Stimulated activated CD8-positive, alpha-beta memory T cell treated with anti-CD3 and anti-CD28 coated beads, Interleukin-15, amount 100 ng/mL, for 4 hours (primary cell): ENCODE data around the gene HIF3A.
A peak's percentile ranks its signal among the peaks of the same experiment; 100 is the strongest.

Experiments
- DNase-seq, 2 donors: peaks; one replicate each; pipeline ENCODE4 v3.0.0-alpha.2; 2020; ENCODE audit warnings: low read depth in 2 of 2

HIF3A gene

DNA sequence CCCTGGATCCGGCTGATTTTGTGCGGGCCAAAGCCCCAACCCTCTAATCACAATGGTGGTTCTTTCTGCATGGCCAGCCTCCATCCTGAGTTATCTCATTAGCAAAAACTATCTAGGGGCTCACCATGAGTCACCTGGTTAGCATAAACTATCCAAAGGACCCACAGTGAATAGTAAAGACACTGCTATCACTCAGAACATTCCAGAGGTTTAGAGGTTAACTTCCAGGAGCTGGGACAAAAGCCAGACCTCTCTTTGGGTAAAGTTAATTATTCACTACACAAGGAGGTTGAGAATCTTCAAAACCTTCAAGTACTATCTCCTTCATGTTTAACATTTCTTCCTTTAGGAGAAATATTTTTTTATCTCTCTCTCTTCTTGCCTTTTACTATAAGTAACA, 31.2 kb downstream of the HIF3A start:
- DNase-seq, result no peak

DNA sequence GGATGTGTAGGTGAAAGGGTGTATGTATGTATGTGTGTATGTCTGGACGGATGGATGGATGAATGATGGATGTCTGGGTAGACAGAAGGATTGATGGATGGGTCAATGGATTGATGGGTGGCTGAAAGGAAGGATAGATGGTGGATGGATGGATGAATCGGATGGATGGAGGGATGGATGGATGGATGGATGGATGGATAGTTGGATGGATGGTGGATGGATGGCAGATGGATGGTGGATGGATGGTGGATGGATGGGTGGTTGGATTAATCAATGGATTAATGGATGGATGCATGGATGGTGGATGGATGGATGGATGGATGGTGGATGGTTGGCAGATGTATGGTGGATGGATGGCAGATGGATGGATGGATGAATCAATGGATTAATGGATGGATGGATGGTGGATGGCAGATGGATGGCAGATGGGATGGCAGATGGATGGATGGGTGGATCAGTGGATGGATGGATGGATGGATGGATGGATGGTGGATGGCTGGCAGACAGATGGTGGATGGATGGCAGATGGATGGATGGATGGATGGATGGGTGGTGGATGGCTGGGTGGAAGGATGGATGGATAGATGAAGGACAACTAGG, 33.6 kb downstream of the HIF3A start:
- DNase-seq, result no peak

DNA sequence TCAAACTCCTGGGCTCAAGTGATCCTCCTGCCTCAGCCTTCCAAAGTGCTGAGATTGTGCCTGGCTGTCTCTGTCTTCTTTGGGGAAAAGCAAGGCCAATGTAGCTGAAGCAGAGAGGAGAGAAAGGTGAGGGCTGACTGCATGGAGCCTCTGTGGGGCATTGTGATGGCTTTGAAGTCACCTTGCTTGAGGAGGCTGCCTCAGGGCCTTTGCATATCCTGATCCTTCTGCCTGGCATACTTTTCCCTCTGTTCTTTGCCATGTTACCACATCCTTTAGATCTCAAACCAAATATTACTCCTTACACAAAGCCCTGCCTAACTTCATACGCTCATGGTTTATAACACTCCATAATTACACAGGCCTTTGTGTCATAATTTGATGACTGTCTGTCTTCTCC, 40.6 kb downstream of the HIF3A start:
- no peak for DNase-seq

DNA sequence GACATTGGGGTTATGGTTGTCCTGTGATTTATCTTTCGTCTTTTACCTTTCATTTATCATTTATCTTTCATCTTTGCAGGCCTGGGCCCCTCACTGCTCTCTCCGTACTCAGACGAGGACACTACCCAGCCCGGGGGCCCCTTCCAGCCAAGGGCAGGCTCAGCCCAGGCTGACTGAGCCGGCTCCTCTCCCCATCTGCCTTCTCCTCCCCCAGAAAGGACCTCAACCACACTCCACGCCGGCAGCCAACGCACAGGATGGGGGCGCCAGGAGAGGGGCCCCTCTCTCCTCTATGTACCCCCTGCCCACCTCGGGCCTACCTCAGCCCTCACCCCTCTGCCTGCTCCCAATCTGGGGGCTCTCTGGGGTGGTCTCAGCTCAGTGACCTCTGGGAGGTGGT, 42.6 kb downstream of the HIF3A start:
- no peak for DNase-seq

DNA sequence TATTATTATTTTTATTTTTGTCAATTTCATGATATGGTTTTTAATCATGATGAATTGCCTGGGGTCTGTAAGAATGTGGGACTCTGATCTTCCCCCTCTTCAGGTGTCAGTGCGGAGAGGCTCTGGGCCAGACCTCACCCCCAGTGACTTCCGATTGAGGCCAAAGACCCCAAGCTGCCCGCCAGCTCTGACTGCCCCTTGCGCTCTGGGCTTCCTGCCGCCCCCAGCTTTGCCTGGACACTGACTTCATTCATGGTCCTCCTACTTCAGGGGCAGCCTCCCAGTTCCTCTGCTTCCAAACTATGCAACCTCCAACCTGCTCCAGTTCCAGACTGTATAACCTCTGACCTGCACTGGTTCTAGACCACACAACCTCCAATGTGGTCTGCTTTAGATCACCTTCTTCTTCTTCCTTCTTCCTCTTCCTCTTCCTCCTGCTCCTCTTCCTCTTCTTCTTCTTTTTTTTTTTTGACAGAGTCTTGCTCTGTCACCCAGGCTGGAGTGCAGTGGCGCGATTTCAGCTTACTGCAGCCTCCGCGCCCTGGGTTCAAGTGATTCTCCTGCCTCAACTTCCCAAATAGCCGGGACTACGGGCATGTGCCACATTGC, 43.3 kb downstream of the HIF3A start:
- DNase-seq, result no peak

DNA sequence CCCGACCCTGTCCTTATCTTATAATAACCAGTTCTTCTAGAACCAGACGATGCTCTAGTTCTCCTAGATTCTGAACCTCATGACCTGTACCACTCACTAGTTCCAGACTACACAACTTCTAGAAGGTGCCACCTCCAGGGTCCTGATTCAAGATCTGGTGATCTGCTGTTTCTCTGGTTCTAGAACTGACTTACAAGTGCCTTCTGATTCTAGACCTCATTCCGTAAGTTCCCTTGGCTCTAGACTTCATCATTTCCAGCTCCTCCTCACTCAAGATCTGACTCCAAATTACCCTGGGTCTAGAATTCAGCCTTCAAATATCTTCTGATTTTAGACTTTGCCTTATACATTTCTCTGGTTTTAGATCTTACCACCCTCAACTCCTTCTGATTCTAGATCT, 45.1 kb downstream of the HIF3A start:
- no peak for DNase-seq

DNA sequence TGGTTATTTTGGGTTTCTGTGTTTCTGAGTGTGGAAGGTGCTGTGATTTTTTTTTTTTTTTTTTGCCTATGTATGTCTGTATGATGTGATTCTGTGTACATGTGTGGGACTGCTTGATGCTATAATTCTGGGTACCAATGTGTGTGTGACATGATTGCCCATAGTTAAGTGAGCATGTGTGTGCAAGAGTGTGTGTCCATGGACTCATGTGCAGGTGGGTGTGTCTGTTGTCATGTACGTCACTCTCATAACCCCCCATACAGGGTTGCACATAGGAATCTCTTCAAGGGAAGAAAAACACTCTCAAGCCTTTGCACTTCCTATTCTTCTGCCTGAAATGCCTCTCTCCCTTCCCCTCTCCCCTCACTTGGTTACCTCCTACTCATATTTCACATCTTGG, 47.5 kb downstream of the HIF3A start:
- no peak for DNase-seq

DNA sequence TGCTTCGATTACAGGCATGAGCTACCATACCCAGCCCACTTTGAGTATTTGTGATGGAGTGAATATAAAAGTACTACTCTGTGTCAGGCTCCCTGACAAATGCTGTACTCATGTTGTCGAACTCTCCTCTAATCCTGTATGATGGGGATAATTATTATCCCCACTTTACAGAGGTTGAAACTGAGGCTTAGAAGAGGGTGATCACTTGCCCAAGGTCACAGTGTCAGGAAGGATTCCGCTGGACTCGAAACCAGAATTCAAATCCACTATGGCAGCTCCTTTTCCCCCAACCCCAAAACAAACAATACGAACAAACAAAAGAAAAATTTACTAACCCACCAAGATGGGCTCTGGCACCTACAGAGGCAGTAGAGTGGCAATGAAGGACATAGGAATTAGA, 48.3 kb downstream of the HIF3A start:
- no peak for DNase-seq

DNA sequence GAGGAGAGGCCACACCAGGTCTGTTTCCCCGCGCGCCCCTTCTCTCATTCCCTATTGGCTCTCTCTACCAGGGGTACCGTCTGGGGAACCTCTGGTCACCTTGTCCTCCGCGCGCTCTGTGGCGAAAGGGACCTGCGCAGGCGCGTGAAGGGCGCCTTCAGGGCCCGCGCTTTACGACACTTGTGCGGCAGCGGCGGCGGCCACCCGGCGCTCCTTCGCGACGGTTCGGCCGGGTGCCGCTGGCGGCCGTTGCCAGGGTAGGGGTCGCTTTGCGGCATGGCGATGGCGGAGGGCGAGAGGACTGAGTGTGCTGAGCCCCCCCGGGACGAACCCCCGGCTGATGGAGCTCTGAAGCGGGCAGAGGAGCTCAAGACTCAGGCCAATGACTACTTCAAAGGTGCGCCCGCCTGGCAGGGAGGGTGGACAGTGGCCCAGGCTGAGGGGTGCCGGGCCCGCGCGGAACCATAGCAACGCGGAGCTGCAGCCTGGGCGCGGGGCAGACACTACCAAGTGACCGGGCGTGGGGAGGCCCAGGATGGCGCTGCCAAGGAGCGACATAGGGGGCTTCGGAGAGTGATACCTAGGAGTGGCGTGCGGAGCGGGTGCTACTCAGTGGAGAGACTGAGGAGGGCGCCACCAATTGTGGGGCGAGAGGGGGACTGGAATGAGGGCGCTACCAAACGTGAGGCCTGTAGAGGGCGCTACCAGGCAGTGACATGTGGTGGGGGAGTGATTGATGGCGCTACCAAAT, 50.2 kb downstream of the HIF3A start, which contains the start of gene PPP5C:
PPP5C (plus strand) TSS at position 267 of the 751 bp plus-strand sequence; CDS start at position 277, 10 bp downstream.
- DNase-seq, result peak; percentile 71 to 78

DNA sequence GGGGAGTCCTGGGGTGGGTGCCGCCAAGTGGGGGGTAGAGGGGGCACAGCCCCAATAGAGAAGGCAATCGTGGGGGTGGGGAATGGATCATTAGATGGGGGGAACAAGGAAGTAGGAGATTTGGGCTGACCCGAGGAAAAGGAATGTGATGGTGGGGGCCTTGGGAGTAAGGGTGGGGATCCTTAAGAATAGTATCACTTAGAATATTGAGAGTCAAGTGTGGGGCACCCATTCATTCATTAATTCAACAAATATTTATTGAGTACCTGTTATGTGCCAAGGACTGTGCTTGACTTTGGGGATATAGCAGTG, 50.7 kb downstream of the HIF3A start:
- DNase-seq, result no peak

DNA sequence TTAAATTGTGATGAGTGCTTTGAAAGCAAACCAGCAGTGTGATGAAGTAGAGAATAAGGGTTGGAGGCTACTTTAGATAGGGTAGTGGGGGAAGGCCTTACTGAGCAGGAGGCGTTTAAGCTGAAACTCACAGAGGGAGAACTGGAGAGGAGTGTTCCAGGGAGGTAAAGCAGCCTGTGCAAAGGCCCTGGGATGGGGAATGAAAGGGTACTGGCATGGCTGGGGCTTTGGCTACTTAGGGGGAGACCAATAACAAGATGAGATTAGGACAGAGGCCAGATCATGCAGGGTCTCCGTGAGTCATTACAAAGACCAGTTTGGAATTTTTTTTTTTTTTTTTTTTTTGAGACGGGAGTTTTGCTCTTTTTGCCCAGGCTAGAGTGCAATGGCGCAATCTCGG, 51.1 kb downstream of the HIF3A start:
- DNase-seq, result no peak

DNA sequence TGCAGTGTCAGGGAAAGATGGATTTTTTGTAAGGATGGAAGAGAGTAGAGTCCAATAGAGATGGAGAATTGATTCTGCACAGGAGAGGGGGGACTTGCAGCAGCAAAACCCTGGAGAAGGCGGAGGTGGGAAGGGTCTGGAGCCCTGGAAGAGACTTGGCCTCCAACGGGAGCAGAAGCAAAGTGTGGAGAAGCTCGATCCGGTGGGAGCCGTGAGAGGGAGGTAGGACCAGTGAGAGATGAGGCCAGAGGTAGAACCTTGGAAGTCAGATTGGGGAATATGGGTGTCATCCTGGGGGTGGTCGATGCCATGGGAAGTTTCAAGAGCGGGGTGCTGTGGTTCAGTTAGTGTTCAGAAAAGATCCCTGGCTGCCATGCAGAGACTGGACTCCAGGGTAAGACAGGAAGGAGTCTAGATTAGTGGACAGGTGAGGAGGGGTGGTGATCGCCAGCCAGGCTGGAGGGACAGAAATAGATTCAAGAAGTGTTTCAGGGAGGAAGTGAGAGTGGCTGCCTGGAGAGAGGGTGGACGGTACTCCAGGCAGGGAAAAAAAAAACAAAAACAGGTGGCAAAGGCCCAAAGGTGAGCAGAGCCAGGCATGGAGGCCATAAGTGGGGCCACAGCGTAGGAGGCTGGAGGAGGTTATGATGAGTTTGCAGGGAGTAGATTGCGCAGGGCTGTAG, 52.6 kb downstream of the HIF3A start:
- no peak for DNase-seq

DNA sequence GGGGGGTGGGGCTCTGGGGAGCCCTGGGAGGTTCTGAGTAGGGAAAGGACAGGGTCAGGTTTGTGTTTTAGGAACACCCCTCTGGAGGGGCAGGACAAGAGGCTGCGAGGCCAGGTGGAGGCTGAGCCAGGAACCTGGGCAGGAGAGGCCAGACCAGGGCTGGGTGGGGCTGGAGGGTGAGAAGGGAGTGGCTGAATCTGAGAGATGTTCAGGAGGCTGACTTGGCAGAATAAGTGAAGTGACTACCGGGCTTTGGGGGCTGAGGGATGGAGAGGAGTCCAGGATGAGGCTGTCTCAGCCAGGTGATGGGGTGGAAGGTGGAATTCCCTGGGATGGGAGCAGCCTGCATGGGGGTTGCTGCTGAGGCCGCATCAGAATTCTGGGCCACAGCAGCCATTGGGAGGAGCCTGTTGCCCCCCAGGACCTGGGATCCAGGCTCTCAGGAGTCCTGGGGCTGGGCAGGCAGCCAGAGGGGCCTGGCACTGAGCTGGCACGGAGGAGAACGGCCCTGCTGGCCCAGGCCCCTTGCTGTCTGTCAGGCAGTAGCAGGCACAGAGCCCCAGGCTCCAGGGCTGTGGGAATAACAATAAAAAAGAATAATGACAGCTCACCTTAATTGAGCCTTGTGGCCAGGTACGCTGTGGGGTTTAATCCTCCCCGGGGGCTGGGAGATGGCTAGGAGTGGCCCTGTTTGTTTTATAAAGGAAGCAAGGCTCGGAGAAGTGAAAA, 53.4 kb downstream of the HIF3A start:
- DNase-seq, result no peak

DNA sequence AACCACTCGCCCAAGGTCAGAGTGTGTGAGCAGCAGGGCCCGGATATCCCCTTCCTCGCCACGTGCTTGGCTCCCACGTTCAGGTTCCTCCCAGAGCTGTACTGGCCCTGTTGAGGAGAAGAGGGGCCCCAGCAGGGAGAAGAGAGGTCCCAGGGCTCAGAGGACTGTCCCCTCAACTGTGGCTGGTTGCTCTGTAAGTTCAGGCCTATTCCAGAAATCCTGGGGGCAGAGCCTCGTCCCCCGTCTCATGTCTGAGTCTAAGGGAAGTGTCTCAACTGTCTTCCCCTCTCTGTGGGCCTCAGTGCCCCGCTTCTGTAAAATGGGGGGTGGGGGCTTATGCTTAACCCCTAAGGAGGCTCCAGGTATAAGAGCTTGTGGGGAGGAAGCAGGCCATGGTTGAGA, 53.9 kb downstream of the HIF3A start:
- DNase-seq, result no peak

DNA sequence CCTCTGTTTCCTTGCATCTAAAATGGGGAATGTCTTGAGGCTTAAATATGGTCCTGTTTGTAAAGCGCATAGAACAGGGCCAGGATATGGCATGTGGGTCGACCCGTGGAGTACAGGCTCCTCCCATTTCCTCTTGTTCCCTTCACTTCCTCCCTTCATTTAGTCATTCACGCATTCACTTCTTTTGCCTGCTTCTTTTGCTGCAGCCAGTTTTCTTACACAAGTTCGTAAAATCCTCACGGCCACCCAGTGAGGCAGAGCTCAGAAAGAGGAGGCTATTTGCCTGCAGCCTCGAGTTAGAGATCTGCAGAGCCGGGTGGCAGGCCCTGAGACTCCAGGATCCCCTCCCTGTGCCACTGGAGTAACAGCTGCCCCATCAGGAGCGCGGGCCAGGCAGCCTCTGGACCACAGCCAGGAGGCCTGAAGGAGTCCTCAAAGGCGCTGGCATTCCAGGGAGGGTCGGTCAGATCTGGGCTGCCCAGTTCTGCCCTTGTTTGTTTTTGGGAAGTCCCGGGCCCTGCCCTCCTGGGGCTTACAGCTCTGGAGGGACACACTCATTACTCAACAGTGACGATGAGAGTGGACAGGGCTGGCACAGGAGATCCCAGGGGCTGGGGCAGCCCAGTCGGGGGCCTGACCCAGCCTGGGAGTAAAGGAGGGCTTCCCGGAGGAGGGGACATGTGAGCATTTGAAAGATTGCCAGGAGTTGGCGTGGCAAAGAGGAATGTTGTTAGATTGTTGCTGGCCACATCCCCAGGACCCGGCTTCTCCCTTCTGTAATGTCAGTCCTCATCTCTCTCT, 54.6 kb downstream of the HIF3A start:
- no peak for DNase-seq

DNA sequence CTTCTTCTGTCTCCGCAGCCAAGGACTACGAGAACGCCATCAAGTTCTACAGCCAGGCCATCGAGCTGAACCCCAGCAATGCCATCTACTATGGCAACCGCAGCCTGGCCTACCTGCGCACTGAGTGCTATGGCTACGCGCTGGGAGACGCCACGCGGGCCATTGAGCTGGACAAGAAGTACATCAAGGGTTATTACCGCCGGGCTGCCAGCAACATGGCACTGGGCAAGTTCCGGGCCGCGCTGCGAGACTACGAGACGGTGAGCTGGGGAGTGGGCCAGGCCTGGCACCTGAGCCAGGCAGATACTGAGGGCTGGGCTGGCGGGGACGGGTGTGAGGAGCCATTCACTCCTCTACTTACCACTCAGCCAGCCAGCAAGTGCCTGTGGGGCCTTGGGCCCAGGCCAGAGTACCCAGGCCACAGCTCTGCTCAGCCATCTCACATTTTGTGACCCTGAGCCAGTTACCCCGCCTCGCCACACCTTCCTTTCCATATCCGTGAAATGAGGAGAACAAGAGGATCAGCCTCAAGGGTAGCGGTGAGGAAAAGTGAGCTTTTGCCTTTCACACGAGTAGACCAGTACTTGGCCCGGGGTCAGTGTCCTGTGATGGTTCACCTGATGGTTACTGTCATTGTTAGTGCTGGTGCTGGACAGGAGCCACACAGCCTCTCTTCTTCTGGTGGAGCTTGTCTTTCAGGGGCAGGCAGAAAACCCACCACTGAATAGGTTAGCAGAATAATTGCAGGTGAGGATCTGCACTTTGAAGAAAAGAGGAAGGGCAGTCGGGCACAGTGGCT, 57.1 kb downstream of the HIF3A start:
- no peak for DNase-seq

DNA sequence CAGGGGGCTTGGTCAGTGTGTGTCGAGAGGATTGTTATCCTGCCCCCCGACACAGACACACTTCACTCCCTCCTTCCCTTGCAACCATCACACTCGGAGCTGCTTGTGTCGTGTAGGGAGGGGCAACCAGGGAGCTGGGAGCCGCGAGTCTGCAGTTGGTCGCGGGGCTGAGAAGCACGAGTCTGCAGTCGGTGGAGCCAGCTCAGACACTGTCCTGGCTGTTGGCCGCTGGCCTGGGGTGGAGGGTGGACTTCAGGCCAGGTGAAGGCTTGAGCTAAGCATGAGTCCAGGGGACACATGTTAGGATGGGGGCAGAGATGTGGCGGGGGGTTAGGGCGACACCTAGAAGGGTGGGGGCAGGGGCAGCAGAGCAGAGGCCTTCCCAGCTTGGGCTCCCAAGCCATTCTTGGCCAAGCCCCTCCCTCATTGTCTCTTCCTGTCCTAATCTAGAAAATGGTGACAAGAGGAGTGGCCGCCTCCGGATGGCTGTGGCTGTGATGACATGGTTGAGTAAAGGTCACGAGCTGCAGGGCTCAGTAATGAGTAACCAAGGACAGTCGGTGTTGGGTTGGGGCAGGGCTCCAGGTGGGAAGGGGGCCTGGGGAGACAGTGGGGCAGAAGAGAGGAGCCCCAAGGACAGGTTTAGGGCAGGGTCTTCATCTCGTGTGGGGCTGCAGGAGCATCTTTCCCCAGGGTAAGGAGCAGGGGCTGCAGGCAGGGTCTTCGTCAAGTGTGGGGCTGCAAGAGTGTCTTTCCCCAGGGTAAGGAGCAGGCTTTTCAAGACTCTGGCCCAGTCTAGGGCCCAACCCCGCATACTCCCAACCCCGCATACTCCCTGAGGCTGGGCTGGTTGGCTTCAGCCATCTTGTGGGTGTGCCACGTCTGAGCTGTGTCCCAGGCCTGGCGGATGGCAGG, 58.6 kb downstream of the HIF3A start:
- DNase-seq, result no peak

DNA sequence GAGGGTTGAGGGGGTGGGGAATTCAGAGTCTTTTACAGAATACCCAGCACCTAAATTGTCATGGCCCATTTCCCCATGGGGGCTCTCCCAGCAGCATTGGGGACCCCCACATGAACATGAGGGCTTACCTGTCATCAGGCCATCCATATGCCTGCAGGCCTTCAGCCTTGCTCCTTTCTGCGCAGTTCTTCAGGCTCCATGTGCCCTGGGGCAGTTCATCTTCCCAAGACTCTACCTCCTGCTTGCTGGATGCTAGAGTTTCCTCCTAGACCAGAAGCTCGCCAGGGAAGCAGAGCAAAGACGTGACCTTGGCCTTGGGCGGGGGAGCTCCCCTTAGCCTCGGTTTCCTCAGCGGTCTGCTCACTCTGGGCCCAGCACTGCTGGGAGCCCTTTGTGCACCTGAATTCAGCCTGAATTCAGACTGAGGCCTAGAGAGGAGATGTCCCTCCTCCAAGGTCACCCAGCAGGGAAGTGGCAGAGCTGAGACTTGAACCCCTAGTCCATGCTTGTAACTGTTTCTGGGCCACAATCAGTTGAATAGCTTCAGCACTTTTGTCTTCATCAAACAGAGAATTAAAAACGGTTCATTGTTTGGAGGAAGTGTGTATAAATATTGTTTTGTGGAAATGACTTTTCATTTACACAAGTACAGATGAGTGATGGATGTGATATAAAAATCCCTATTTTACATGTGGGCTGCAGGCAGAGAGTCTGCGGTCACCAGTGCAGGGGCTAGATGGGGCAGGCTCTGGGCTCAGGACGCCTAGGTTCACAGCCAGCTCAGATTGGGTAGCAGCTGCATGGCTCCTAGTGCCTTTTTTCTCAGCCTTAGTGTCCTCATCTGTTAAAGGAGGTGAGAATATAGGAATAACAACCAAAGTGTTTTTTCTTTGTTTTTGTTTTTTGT, 59.6 kb downstream of the HIF3A start:
- DNase-seq, result no peak
